KMS-11 (cell line): ENCODE data around the gene POLA1.

Source experiments
- H2AFZ ChIP-seq: fragments of 200-600 bp; sonication (generic); 2 replicates; pipeline ENCODE4 v1.6.1; 2016; ENCODE audit warnings: antibody characterized with exemption, mixed run types, low read depth
- H3K27ac ChIP-seq: fragments of 200-600 bp; sonication (generic); 2 replicates; pipeline ENCODE4 v1.6.1; 2016; ENCODE audit warnings: mild to moderate bottlenecking, mixed run types
- H3K27me3 ChIP-seq: fragments of 200-600 bp; sonication (generic); 2 replicates; pipeline ENCODE4 v1.6.1; 2017; ENCODE audit warnings: mild to moderate bottlenecking, low read depth, mixed run types, moderate library complexity; ENCODE audit not compliant: insufficient read depth
- H3K36me3 ChIP-seq: fragments of 200-600 bp; sonication (generic); 2 replicates; pipeline ENCODE4 v1.6.1; 2017; ENCODE audit warnings: mild to moderate bottlenecking, mixed run types; ENCODE audit not compliant: insufficient read depth
- H3K4me1 ChIP-seq: fragments of 200-600 bp; sonication (generic); 2 replicates; pipeline ENCODE4 v1.6.1; 2016; ENCODE audit warnings: mild to moderate bottlenecking, low read depth, mixed run types; ENCODE audit not compliant: poor library complexity, severe bottlenecking
- H3K4me2 ChIP-seq: fragments of 200-600 bp; sonication (generic); 2 replicates; pipeline ENCODE4 v1.7.0; 2016; ENCODE audit warnings: mild to moderate bottlenecking, mixed run types
- H3K4me3 ChIP-seq: fragments of 200-600 bp; sonication (generic); IDR thresholded peaks from 2 replicates; pipeline ENCODE4 v1.6.1; 2017; ENCODE audit warnings: low read depth, low read length, mixed read lengths; ENCODE audit not compliant: insufficient read depth
- H3K79me2 ChIP-seq: fragments of 200-600 bp; sonication (generic); 2 replicates; pipeline ENCODE4 v1.6.1; 2016; ENCODE audit warnings: low read depth, mixed run types; ENCODE audit not compliant: insufficient read depth
- H3K9ac ChIP-seq: fragments of 200-600 bp; sonication (generic); 2 replicates; pipeline ENCODE4 v1.6.1; 2016; ENCODE audit warnings: mild to moderate bottlenecking, mixed run types
- H4K20me1 ChIP-seq: fragments of 200-600 bp; sonication (generic); 2 replicates; pipeline ENCODE4 v1.6.1; 2016; ENCODE audit warnings: mild to moderate bottlenecking, mixed run types; ENCODE audit not compliant: insufficient read depth
- CTCF ChIP-seq: fragments of 200-600 bp; sonication (generic); conservative IDR thresholded peaks from 2 replicates; pipeline ENCODE4 v1.6.1; 2017; ENCODE audit warnings: low read depth, mild to moderate bottlenecking, antibody characterized with exemption, low read length, moderate library complexity, mixed read lengths

The POLA1 gene

GRCh38 chrX:24838629-24839028, 144.9 kb downstream of the POLA1 start:
- H3K4me1 ChIP-seq: peaks cover 13% of the 10 kb centered on the region
- peak; percentile 70 for TF ChIP-seq CTCF
- no peak overlapping the region for H3K9ac ChIP-seq
- H3K36me3 ChIP-seq: no peaks in the 10 kb centered on the region
- no peak overlapping the region for H2AFZ ChIP-seq
- no peak overlapping the region for H3K4me2 ChIP-seq
- H3K79me2 ChIP-seq: no peaks in the 10 kb centered on the region
- H3K27ac ChIP-seq: no peak overlapping the region; the same call in 1 of the 2 replicates
- no peak overlapping the region for H3K4me3 ChIP-seq
- no peaks in the 10 kb centered on the region for H4K20me1 ChIP-seq
- H3K27me3 ChIP-seq: no peaks in the 10 kb centered on the region

GRCh38 chrX:24839331-24839730, 145.6 kb downstream of the POLA1 start:
- H3K79me2 ChIP-seq: no peaks in the 10 kb centered on the region
- no peak overlapping the region for H3K4me3 ChIP-seq
- peaks cover 13% of the 10 kb centered on the region for H3K4me1 ChIP-seq
- H3K27ac ChIP-seq: no peak overlapping the region
- no peak overlapping the region for H3K4me2 ChIP-seq
- no peak overlapping the region for H2AFZ ChIP-seq
- TF ChIP-seq CTCF: no peak
- H3K9ac ChIP-seq: no peak overlapping the region
- H4K20me1 ChIP-seq: no peaks in the 10 kb centered on the region
- no peaks in the 10 kb centered on the region for H3K27me3 ChIP-seq
- no peaks in the 10 kb centered on the region for H3K36me3 ChIP-seq

- H3K79me2 ChIP-seq: no peaks in the 10 kb centered on the region
- H3K4me3 ChIP-seq: no peak overlapping the region
- TF ChIP-seq CTCF: no peak
- no peak overlapping the region for H3K4me2 ChIP-seq
- H3K4me1 ChIP-seq: peaks cover 24% of the 10 kb centered on the region
- no peaks in the 10 kb centered on the region for H4K20me1 ChIP-seq
- no peak overlapping the region for H2AFZ ChIP-seq
- H3K27ac ChIP-seq: no peak overlapping the region
- no peaks in the 10 kb centered on the region for H3K36me3 ChIP-seq
- H3K27me3 ChIP-seq: no peaks in the 10 kb centered on the region
- no peak overlapping the region for H3K9ac ChIP-seq
Measured at GRCh38 chrX:24842486-24842885, 148.8 kb downstream of the POLA1 start.

GRCh38 chrX:24846550-24847150, 152.9 kb downstream of the POLA1 start:
- Histone ChIP-seq H3K27me3 (no peaks in the 10 kb centered on the region), H3K4me1 (peaks cover 11% of the 10 kb centered on the region), H3K27ac (no peak overlapping the region), H4K20me1 (no peaks in the 10 kb centered on the region), H3K4me3 (no peak overlapping the region), H3K36me3 (no peaks in the 10 kb centered on the region), H3K4me2 (no peak overlapping the region), H2AFZ (no peak overlapping the region), H3K9ac (no peak overlapping the region), H3K79me2 (no peaks in the 10 kb centered on the region)
- TF ChIP-seq CTCF: no peak
